Left lobe of liver (tissue), 2 donors: Measurements from ENCODE around the gene TMEM63B. TPM values are rescaled to one million over a fixed set of nuclear protein-coding genes. Genes with fewer than 3 reads are reported as not detected.
"Not testable (repeated sequence)": the region's sequence is repeated elsewhere in the genome, so short reads cannot be mapped to it uniquely, and the experiment has no call there.

ENCODE experiments used
- ATAC-seq: fragments of 200-7000 bp; cut with Tn5 transposase; one replicate; pipeline ENCODE4 v1.9.1; 2020; ENCODE audit warnings: mild to moderate bottlenecking, moderate library complexity
- DNase-seq: peaks from one replicate; pipeline ENCODE4 v3.0.0-alpha.2; 2020; ENCODE audit warnings: low spot score
- total RNA-seq: library from RNA; stranded (reverse); gene quantifications from one replicate; pipeline ENCODE4 v1.2.1, GENCODE V29; 2021
- donor health status: DM: no; HTN: no; CAD: no; lungs with moderate emphysema.
- donor health status: DM: no; HTN: yes; CAD: no.

Gene TMEM63B
- total RNA-seq, 1 donor from 2014 or later = 38.0 TPM

DNA sequence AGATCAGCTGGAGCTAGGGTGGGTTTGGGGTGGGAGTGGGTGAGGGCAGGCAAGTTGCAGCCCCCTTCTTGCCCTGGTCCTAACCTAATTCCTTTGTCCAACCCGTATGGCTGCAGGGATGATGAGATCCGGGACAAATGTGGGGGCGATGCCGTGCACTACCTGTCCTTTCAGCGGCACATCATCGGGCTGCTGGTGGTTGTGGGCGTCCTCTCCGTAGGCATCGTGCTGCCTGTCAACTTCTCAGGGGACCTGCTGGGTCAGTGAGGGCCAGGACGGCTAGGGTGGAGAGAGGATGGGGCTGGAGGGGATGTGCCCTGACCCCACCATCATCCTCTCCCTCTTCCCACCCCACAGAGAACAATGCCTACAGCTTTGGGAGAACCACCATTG lies 12.0 kb downstream of the TMEM63B start:
- ATAC-seq = no peak
- DNase-seq = no peak

DNA sequence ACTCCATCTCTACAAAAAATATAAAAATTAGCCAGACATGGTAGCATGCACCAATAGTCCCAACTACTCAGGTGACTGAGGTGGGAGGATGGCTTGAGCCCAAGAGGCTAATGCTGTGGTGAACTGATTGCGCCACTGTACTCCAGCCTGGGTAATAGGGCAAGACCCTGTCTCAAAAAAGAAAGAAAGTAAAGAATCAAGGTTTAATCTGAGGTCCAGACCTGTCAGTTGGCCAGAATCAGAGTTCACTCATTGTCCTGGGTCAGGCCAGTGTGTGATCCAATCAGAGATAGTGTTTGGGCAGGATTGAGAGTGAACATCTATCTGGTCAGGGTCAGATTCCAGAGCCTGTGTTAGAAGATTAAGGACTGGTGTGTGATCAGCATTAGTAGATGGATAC lies 15.5 kb downstream of the TMEM63B start:
- peak; percentile 75 for DNase-seq
- peak; percentile 93 for ATAC-seq

DNA sequence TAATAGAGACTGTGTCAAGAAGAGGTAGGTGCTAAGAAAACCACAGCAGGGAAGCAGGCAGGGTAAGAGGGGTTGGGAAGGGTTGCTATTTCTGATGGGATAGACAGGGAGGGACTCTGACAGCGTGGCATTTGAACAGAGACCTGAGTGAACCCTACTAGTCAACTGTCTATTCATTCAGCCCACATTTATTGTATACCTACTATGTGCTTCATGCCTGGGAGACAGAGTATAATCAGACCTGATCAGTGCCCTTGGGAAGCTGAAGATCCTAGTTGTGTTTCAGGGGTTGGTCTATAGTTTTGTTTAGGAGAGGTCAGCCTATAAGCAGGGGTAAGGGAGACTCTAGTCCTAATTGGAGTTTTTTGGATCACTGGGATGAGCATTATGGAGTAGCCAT lies 16.4 kb downstream of the TMEM63B start:
- ATAC-seq (no peak), DNase-seq (no peak)

DNA sequence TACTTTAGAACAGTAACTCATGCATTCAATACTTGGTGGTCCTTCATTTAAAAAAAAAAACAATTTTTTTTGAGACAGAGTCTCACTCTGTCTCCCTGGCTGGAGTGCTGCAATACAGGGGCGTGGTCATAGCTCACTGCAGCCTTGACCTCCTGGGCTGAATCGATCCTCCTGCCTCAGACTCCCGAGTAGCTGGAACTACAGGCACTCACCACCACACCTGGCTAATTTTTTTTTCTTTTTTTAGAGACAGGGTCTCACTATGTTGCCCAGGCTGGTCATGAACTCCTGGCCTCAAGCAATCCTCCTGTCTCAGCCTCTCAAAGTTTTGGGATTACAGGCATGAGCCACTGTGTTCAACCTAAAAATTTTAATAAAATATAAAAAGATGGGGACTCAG lies 17.2 kb downstream of the TMEM63B start:
- not testable (repeated sequence) for DNase-seq, ATAC-seq

DNA sequence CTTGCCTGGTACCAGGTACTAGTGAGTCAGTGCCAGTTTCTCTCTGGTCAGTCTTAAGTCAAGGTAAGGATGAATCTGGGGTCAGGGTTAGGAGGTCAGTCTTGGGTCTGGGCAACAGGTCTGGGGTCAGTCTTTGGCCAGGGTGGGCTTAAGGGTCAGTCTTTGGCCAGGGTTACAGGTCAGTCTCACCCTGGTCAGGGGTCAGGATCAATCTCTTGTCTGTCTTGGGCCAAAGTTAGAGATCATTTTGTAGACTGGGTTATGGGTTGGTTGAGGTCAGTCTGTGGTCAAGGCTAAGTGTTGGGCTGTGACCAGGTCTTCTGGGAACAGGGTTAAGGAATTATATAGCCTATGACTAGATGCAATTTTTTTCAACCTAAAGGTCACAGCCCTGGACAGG lies 18.5 kb downstream of the TMEM63B start:
- no peak for ATAC-seq

DNA sequence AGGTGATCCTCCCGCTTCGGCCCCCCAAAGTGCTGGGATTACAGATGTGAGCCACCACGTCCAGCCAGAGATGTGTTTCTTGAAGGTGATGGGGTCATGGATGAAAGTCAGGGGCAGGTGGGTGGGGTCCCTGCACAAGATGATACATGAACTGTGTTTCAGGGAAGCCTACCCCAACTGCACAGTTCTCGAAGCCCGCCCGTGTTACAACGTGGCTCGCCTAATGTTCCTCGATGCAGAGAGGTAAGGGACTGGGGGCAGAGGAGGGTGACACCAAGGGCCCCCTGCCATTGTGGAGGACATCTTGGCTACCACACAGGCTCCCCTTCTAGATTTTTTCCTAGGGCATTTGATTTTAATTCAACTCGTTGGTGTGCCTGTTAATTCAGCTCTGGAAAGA lies 19.3 kb downstream of the TMEM63B start:
- DNase-seq = no peak
- no peak for ATAC-seq

More for the DNA sequence above, 18.5 kb downstream of the TMEM63B start:
- DNase-seq = no peak

DNA sequence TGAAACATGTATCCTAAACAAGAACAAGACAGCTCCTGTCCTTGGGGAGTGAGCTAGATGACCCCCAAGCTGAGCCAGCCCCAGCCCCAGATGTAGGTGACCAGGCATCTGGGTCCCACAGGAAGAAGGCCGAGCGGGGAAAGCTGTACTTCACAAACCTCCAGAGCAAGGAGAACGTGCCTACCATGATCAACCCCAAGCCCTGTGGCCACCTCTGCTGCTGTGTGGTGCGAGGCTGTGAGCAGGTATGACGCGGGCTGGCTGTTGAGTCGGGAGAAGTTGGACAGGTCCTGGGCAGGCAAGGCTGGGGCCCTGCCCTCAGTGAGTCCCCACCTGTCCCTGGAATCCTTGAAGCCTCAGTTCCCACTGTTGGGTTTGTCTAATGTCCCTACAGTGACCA lies 19.9 kb downstream of the TMEM63B start:
- no peak for DNase-seq

DNA sequence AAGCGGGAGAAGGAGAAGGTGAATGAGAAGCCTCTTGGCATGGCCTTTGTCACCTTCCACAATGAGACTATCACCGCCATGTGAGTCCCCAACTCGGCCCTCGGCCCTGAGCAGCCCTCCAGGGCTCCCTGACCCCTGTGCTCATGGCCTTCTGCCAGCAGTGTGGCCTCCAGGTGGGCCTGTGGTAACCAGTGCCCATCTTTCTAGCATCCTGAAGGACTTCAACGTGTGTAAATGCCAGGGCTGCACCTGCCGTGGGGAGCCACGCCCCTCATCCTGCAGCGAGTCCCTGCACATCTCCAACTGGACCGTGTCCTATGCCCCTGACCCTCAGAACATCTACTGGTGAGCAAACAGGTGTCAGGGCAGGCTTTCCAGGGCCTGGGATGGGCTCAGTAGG lies 21.0 kb downstream of the TMEM63B start:
- ATAC-seq = no peak
- no peak for DNase-seq

More for the DNA sequence above, 19.9 kb downstream of the TMEM63B start:
- ATAC-seq = no peak

DNA sequence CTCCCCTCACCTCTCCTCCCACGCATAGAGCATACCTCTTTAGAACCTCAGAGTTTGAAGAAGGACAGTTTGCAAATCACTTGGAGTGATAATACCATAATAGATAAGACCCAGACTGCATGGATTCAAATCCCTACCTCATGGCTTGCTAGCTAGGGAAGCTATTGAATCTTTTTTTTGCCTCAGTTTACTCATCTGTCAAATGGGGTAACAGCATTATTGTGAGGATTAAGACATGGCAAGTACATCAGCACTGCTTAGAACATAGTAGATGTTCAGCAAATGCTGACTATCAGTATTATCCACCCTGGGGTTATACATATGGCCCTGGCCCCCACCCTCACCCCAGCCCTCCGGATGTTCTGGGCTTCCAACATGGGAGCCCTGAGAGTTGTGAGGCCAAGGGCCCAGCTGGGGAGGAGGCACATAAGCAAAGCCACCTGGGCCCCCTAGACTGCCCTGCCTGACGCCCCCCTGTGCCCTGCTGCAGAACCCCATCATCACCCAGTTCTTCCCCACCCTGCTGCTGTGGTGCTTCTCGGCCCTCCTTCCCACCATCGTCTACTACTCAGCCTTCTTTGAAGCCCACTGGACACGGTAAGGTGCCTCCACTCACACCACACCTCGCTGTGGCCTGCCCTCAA lies 22.1 kb downstream of the TMEM63B start:
- no peak for ATAC-seq
- DNase-seq = no peak

DNA sequence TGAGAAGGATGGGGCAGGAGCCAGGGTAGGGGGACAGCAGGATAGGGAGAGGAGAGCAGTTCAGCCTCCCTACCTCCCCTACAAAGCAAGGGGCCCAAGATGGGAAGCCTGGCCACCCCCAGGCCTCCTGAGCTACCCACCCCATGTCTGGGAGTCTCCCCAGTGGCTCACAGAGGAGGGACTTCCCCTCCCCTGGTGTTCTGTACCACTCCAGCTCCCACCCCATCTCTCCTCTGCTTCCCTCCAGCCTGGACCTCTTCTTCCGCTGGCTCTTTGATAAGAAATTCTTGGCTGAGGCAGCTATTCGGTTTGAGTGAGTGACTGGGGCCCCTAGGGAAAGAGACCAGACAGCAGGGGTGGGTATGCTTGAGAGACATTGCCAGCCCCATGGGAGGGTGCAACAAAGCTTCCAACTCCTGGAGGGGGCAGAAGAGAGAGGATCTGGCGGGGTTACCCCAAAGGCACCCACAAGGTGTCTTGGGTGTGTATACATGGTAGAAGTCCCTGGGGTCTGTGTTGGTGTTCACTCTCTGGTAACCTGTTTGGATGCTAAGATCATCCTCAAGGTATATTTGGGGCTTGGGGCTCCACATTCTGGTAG lies 23.1 kb downstream of the TMEM63B start:
- DNase-seq (no peak), ATAC-seq (no peak)

DNA sequence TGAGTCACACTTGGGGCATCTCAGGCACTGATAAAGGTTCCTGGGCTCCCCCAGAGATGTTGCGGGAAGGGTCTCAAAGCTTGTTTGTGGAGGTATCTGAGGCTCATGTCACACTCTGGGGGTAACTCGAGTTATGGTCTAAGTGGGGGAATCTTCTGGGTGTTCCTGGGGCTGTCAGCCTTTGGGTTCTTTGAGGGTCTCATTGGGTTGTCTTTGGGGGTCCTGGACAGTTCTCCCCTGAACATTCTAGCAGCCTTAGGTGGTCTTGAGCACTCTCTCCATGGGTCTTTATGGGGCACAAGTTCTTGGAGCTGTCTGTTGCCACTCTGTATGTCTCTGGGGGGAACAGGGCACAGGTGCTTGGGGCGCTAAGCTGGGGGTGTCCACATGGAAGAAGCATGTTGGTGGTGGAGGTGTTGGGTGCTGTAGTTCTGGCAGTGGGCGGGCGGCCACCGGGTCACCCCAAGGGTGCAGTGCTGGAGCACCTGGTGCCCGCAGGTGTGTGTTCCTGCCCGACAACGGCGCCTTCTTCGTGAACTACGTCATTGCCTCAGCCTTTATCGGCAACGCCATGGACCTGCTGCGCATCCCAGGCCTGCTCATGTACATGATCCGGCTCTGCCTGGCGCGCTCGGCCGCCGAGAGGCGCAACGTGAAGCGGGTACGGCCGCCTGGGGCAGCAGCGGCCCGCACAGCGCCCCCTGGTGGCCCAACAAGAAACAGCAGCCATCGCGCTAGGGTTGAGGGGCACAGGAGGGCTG lies 24.2 kb downstream of the TMEM63B start:
- DNase-seq (peak; percentile 76), ATAC-seq (peak; percentile 88)

DNA sequence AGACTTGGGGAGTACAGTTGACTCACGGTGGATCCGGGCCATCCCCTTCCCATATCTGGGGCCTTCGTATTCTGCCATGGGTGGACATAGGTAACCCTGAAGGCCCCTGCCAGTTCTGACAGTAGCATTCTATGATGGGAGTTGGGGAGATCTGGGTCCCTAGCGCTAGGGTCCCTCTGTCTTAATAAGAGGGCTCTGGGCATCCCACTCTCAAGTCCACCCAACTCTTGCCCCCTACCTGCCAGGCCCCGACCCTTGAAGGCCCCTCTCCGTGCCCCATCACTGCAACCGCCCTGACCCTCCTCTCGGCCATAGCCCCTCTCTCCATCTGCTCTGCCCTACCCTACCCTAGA lies 24.7 kb downstream of the TMEM63B start:
- no peak for DNase-seq
- no peak for ATAC-seq

DNA sequence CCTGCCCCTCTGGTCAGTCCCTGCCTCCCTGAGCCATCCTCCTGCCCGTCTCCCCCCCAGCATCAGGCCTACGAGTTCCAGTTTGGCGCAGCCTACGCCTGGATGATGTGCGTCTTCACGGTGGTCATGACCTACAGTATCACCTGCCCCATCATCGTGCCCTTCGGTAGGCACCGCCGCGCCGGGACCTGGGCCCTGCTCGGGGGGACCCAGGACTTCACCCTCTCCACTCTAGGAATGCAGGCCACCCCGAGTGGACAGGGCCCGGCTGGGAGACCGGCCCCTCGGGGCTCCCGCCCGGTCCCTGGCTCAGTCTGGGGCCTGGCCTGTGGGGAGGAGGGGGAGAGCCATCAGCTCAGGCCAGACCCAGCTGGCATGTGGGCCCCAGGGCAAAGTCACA lies 25.2 kb downstream of the TMEM63B start:
- DNase-seq (no peak), ATAC-seq (no peak)

DNA sequence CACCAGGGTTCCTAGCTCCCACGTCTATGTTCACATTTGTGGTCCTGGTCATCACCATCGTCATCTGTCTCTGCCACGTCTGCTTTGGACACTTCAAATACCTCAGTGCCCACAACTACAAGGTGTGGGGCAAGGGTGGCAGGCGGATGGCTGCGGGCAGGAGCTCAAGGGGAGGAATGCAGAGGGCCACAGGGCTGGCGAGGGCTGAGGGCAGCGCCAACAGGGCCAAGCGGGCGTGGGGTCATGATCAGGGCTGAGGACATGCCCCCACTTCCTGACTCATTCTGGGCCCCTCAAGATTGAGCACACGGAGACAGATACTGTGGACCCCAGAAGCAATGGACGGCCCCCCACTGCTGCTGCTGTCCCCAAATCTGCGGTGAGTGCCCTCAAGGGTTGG lies 26.7 kb downstream of the TMEM63B start:
- ATAC-seq (no peak), DNase-seq (no peak)

DNA sequence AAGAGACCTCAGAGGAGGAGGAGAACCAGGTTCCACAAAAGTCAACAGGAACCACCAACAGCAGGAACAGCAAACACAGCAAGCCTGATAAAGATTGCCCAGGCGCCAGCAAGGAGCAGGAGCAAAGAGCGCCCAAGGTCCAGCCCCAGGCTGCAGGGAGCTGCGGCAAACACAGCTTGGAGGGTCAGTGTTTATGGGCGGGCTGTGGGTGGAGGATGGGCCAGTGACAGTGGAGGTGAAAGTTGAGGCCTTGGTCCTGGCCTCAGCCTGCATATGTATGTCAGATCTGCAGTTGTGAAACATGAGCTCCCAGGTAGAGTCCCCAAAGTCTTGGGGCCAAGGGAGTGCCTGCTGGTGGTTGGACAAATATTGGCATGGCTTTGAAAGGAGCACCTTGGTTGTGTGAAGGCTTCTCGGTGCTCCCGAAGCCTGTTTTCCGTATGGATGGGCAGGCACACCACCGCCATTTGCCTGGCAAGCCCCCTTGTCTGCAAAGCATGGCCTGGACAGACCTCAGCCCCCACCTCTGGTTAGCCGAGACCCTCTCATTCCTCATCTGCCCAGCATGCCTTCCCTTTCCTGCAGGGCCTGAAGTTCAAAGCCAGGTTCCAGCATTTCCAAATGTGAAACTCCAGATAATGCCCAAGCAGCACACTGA lies 29.3 kb downstream of the TMEM63B start:
- no peak for DNase-seq
- peak; percentile 57 for ATAC-seq

DNA sequence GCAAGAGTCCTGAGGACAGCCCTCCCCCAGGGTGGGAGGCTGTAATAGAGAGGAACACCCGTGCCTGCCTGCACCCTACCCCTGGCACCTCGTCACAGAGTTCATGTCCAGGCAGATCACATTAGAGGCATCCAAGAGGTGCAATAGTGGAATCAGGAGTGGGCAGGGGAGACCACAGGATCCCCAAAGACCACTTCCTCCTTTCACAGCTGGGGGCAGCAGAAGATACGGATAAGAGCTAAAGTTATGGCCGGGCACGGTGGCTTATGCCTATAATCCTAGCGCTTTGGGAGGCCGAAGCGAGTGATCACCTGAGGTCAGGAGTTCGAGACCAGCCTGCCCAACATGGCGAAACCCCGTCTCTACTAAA lies 29.8 kb downstream of the TMEM63B start:
- peak; percentile 10 for ATAC-seq

DNA sequence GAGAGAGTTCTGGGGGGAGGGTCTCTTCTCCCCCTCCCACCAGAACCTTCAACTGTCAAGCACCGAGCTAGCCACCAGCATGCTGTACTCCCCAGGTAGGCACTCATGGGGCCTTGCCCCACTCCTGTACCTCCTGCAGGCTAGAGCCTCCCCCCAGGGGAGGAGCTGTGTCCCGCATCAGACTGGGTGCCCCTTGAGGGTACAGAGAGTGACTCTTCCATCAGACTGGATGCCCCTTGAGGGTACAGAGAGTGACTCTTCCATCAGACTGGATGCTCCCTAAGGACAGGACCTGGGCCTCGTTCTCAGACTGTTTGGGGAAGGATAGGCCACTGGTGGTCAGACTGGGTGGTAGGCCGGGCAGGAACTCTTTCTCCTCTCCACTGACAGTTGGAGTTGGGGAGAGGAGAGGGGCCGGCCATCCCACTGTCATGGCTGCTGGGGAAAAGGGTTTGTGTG lies 31.4 kb downstream of the TMEM63B start, which contains the start of gene CAPN11:
CAPN11 (plus strand) TSS at position 51 of the 459 bp plus-strand sequence; CDS start at position 80, 29 bp downstream.
- DNase-seq = no peak
- ATAC-seq = no peak

More for the DNA sequence above, 29.8 kb downstream of the TMEM63B start:
- no peak for DNase-seq

DNA sequence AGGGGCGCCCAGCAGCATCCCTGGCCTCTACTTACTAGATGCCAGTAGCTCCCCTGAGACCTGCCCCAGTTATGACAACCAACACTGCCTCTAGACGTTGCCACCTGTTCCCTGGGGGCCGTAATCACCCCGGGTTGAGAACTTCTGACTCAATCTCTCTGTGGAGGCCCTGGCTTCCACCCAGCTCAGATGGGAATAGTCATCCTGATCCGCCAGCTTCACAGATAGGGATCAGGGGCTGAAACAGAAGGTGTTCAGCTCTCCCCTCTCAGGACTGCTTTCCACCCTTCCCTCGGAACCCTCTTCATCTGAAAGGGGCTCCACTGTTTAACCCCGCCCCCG lies 34.6 kb downstream of the TMEM63B start:
- no peak for DNase-seq
- no peak for ATAC-seq

DNA sequence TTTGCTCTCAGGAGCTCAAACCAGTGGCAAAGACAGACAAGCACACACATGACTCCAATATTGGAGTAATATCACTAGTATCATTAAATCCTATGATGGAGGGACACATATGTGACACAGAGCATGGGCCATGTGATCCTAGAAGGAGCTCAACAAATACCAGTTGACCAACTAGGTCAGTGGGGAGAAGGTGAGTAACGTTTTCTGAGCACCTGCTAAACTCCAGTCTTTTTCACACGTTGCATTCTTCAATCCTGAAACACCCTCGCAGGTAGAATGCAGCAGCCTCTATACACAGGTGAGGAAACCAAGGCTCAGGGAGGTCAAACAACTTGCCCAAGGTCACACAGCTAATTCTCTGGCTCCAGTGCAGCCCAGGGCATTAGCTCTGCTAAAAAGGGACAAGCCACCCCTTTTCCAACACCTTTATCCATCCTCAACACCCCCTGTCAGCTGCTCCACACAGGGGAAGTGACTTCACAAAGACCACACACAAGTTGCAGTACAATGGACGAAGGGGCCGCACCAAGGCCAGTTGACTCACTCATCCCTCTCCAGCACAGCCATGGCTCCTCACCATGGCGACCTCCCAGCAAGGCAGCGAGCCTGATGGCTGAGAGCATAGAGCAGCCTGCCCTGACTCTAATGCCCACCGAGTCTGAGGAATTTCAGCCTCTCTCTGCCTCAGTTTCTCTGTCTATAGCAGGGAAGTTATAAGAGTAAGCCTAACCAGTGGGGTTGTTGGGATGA lies 35.7 kb downstream of the TMEM63B start:
- ATAC-seq (no peak), DNase-seq (no peak)

DNA sequence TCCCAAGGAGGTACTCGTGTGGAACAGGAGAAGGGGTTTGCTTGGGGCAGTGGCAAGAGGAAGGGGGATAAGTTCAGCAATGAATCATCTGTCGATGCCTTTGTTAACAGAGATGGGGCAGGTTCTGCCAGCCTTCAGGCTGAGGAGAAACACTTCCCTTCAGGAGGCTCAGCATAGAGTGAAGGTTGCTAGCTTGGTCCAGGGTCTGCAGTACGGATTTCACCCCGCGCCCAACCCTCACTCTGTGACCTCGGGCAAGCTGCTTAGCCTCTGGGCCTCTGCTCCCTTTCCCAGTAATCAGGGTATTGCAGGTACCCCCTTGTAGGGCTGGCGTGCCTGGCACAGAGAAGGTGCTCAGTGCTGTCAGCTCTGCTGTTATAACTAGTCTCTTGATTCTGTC lies 38.8 kb downstream of the TMEM63B start:
- ATAC-seq = no peak

DNA sequence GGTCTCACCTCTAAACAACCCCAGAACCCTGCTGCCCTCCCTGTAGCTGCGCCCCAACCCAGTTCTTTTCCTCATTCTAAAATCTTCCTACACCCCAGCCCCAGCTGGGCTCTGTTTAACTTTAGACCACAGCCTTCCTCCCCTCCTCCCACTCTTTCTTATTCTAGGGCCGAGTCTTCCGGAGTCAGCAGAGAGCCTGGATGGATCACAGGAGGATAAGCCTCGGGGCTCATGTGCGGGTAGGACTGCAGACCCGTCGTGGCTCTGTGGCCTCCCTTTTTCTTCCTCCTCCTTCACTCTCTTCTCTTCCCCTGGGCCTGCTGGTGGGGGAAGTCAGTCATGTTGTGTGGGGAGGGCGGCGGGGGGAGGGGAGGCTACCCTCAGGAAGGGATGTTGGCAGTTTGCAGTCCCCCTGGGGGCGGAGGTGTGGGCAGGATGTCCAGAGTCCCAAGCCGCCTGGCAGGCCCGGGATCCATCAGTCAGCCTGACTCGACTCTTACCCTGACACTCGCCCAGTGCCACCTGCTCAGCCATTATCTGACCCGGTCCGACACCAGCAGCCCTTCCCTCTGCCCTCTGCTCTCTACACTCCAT lies 39.3 kb downstream of the TMEM63B start:
- ATAC-seq (no peak), DNase-seq (no peak)

More for the DNA sequence above, 38.8 kb downstream of the TMEM63B start:
- DNase-seq = no peak
